ENCODE results near the gene TCEAL4. TPM values are rescaled to one million over a fixed set of nuclear protein-coding genes. Genes with fewer than 3 reads are reported as not detected.
"Not testable (repeated sequence)": the region's sequence is repeated elsewhere in the genome, so short reads cannot be mapped to it uniquely, and the experiment has no call there.

The TCEAL4 gene
- total RNA-seq, 1 donor from 2014 or later = 145 TPM

DNA sequence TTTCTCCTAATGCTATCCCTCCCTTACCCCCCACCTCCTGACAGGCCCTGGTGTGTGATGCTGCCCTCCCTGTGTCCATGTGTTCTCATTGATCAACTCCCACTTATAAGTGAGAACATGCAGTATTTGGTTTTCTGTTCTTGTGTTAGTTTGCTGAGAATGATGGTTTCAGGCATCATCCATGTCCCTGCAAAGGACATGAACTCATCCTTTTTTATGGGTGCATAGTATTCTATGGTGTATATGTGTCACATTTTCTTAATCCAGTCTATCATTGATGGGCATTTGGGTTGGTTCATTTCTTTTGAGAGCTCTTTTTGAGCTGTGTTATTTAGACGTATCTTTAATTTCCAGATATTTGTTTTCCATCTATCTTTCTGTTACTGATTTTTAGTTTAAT lies 7.0 kb downstream of the TCEAL4 start:
- not testable (repeated sequence) for DNase-seq (ENCODE audit: low spot score)

DNA sequence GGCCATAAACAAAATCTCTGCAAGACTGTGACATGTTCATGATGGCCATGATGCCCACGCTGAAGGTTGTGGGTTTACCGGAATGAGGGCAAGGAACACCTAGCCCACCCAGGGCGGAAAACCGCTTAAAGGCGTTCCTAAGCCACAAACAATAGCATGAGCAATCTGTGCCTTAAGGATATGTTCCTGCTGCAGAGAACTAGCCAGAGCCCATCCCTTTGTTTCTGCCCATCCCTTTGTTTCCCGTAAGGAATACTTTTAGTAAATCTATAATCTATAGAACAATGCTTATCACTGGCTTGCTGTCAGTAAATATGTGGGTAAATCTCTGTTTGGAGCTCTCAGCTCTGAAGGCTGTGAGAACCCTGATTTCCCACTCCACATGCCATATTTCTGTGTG lies 9.9 kb downstream of the TCEAL4 start:
- not testable (repeated sequence) for DNase-seq (ENCODE audit: low spot score)

DNA sequence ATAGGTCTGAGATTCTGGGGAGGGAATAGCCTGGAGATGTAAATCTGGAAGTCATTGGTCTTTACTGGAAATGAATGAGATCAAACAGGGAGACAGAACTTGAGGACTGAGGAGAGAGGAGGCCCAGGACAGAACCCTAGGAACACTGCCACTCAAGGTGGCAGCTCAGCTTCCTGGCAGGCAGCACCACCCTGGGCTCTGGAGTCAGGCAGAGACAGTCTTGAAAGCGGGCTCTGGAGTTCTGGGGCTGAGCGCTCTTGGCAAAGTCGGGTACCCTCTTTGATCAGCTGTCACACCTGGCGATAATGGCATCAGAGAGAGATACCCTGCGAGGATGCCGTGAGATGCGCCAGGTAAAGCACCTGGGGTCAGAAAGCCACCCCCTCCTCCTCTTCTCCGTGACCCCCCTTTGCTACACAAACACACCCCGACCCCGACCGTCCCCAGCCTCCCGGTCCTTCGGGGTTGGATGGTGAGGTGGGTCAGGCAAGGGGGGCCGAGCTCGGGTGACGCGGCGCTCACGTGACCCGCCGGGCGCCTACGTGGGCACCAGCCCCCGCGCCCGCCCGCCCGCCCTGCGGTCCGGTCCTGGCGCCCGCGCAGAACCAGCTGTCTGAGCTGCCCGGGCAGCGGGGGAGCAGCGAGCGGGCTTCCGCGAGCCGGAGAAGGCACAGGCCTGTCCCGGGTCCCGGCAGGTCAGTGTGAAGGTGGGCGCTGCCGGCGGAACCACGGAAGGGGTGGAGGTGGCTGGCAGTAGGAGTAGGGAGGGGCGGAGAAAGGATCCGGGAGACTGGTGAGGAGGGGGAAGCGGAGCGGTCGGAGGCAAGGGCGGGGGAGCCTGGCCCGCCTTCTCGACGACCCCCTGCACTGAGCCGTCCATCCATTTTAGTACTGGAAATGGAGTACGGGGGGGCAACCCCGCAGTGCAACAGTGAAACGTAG lies 22.3 kb downstream of the TCEAL4 start, which contains the start of gene TCEAL3:
TCEAL3 (plus strand) TSS at position 600 of the 942 bp plus-strand sequence. CDS start 1,102 bp downstream, outside the sequence.
- DNase-seq (ENCODE audit: low spot score) = peak; percentile 61

DNA sequence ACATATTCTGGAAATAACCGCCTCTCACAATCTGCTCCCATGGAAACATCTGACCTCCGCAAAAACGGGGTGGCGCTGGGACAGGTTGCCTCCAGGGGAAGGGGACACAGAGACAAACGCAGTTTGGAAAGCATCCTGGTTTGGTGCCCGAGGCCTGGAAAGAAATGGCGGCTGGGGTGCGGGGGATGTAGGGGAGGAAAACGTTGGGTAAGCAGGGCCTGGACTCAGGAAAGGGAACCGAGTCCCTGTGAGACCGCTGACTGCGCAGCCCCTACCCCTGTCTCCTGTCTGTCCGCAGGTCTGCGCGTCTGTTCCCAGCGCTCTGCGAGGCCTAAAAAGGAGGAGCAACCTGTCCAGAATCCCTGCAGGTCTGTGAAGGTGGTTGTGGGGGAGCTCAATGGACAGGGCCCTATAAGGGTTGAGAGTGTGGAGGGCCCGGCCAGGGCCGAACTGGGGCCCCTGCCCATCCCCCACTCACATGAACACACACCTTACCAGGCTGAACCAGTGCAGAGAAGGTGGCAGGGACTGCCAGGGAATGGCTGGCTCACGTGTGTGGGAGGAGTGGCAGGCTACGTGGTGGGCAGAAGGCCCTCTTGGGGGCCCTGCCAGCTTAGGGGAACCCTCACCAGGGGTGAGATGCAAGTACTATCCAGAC lies 23.1 kb downstream of the TCEAL4 start:
- DNase-seq (ENCODE audit: low spot score) = no peak

DNA sequence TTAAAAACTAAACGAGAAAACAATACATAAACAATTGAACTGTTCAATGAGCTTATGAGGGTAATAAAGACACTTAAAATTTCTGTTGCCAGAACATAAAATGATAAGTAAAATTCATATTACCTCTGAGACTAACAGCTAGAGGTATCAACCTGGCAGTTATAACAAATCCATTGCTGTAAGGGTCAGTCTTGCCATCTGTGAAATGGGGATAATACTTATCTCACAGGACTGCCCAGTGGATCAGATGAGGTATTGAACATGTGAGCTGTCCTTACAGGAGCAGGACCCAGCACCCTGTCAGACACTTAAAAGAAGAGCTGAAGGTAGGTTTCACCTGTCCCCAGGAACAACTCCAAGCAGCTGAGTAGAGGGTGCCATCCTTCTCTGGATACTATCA lies 25.0 kb downstream of the TCEAL4 start:
- no peak for DNase-seq (ENCODE audit: low spot score)

DNA sequence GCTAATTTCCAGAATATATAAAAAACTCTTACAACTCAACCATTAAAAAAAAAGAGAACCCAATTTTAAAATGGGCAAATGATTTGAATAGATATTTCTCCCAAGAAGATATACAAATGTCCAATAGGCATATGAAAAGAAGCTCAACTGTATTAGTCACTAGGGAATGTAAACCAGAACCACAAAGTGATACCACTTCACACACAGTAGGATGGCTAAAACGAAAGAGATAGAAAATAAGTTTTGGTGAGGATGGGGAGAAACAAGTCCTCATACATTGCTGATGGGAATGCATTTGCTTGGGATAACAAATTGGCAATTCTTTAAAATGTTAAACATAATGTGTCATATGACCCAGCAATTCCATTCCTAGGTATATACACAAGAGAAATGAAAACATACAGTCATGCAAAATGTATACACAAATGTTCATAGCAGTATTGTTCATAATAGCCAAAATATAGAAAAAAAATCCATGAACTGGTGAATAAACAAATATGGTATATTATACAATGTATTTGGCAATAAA lies 28.1 kb downstream of the TCEAL4 start:
- no peak for DNase-seq (ENCODE audit: low spot score)

DNA sequence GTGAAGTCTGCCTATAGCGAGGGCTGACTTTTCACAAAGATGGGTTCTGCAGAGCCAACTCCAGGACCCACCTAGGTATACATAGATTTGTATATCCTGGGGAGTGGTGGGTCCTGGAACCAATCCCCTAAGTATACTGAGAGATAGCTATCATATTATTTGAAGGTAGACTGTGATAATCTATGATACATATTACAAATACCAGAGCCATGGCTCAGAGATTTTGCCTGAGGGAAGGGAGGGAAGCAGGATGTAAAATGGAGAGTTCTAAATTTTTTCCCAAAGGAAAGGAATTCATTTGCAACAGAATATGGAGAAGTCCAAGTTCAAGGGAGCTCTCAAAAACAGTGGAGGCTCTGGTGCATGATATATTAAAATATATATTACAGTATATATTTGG lies 29.7 kb downstream of the TCEAL4 start:
- no peak for DNase-seq (ENCODE audit: low spot score)

DNA sequence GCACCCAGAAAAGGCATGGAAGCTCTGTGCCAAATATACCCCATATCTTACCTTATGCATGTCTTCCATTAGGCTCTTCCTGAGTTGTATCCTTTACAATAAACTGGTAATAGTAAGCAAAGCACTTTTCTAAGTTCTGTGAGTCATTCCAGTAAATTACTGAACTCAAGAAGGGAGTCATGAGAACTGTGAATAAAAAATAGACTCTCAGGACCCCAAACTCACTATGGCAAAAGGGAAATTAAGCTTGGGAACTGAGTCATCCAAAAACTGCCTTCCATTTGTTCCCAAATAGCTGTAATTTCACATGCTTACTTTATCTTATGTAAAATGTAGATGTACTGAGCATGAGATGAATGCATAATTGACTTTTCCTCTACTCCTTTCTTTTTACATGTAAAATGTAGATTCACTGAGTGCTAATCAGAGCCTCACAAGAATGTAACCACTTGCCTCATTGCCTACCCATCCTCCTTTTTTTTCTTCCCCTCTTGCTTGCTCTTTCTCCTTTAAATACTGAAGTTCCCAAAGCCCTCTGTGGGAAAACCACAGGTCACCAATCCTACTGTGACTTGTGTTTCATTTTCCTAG lies 30.6 kb downstream of the TCEAL4 start:
- DNase-seq (ENCODE audit: low spot score) = no peak

DNA sequence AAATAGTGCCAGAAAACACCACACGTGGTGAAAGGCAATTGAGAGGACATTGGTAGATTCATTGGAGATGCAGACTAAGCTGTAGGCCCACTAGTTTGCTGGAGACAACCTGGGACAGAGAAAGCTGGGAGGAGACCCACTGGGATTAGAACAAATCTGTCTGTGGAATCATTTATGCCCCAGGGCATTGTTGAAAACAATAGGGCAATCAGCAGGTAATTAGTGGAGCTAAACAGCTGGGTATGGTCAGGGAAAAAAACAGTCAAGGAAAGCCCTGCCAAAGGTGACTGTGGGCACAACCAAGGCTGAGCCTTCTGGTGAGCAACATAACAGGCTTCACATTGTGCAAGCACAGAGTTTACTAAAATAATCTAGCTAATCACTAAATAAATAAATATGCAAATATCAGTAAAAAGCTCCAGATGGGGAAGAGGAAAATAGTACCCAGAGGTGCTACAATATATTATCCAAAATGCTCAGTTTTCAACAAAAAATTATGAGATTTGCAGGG lies 31.4 kb downstream of the TCEAL4 start:
- DNase-seq (ENCODE audit: low spot score) = no peak

DNA sequence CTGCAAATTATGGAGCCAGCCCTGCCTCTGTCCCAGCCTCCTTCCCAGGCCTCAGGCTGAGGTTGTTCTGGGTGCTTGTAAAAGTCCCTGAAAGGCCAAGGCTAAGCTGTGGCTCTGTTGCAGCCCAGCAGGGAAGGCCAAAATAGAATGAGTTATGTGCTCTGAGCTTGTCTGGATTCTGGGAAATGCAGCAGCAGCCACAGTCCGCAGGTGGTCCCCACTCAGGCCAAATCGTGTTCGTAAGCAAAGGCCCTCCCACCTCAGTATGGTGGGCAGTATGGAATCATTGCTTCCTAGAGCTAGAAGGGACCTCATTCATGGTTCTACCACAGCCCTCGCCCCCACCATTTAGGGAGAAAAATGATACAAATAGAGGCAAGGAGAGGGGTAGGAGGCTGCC lies 38.8 kb downstream of the TCEAL4 start:
- no peak for DNase-seq (ENCODE audit: low spot score)

DNA sequence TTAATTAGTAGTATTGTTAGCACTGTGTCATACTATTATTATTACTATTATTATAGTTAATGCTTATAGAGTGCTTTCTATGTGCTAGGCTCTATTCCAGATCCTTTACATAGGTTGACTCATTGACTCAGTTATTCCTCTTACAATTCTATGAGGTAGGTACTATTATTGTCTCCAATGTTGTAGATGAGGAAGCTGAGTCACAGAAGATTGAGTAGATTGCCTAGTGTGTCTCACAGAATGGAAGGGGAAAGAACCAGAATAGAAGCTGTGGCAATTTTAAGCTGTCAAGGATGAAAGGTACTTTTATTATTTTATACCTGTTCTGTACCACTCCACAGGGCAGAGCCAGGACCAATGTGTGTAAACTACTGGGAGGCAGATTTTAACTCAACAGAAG lies 41.5 kb downstream of the TCEAL4 start:
- no peak for DNase-seq (ENCODE audit: low spot score)

DNA sequence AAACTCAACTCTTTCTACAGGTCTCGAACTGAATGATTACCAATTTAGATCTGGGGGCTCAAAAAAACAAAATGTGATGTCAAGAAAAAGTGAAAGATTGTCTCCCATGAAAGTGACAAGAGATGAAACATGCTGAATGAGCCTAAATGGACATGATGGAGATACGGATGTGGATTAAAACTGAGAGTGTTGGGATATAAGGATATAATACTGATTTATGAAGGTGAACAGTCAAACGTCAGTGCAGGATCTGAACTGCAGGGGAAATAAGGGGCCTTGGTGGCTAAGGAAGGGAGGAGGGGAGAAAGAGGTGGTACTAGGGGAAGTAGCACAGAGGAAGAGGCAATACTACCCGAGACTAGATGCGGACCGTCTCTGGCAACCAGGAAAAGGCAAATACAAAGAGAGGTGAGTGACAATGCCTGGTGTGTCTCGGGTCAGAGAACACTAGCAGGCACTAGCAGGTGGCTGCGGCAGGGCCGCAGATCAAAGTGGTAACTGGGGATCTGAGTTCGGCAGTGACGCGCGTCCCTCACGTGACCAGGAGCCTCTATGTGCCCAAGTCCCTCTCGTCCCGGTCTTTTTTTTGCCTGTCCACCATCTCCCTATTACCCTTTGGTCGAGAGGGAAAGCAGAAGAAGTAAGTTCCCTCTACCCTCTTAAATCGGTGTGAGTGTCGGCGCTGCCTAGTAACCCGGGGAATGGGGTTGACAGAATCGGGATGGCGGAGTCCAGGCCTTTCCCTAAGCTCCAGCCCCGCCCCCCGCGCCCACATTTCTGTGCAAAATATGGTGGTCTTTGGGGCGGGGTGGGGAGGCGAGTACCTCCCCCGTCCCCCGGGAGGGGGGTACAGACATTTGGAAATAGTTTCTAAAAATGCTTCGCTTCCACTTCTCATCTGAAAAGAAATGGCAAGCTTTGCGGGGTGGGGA lies 43.3 kb downstream of the TCEAL4 start, which contains the start of gene TCEAL1:
TCEAL1 (plus strand) TSS at position 590 of the 932 bp plus-strand sequence. CDS start 942 bp downstream, outside the sequence.
- DNase-seq (ENCODE audit: low spot score) = peak; percentile 62

DNA sequence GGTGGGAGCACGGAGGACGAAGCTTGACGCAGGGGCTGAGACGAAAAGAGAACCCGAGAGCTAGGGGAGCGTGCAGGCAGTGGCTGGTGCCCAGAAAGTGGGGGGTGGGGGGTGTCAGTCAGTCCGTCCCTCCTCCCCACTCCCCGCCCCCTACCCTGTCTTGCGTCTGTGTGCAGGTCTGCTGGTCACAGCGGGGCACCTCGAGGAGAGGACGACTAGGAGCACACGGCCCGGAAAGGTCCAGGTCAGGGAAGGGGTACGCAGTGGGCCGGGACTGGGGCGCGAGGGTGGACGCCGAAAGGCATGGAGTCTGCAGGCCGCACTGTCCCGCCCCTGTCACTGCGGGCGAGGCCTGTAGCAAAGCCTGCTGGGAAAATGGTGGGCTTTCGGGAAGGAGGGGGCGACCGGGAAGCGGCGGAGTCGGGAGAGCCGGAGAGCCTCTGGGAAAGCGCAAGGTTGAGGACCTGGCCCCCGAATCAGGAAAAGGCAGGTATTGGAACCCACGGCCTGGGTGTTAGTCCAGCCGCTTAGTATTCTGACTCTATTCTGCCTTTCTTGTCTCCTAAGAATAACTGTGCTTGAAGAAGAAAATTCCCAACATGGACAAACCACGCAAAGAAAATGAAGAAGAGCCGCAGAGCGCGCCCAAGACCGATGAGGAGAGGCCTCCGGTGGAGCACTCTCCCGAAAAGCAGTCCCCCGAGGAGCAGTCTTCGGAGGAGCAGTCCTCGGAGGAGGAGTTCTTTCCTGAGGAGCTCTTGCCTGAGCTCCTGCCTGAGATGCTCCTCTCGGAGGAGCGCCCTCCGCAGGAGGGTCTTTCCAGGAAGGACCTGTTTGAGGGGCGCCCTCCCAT lies 44.2 kb downstream of the TCEAL4 start:
- DNase-seq (ENCODE audit: low spot score) = peak; percentile 73

DNA sequence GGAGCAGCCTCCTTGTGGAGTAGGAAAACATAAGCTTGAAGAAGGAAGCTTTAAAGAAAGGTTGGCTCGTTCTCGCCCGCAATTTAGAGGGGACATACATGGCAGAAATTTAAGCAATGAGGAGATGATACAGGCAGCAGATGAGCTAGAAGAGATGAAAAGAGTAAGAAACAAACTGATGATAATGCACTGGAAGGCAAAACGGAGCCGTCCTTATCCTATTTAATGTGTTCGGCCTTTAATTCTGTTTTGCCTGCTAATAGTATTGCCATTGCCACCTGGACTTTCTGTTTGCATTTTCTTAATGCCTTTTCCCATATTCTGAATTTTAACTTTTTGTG lies 44.8 kb downstream of the TCEAL4 start:
- DNase-seq (ENCODE audit: low spot score) = no peak

DNA sequence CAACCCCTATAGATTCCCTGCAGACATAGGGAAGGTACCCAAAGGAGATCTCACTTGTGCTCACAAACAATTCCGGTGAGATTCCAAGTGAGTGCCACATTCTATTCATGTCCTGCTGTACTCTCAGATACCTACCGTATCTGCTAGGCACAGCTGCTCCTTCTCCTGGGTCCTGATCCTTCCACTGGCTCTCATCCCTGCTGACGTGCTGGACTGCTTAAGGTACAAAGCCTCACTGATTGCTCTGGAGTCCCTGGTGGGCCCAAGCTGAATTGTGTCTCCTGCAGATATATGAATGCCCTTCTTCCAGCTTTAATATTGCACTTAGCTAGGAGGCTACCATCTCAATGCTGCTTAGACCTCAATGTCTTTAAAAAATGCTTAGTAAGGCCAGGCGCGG lies 45.8 kb downstream of the TCEAL4 start:
- DNase-seq (ENCODE audit: low spot score) = no peak

DNA sequence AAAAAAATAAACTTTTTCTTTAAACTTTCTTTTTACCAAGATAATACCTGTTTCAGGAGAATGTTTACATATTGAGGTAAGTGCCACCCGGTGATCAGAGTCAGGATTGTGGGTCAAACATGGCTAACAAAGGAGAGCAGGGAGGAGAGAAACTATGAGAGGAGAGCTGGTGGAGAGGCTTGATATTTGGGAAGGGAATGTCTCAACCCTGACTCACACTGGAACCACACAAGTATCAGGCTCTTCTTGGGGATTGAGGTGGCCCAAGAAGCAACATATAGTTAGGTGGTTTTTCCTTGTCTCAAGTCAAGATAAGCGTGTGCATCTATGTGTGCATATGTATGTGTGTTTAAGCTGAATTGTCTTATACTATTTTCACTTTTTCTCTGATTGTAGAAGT lies 50.1 kb downstream of the TCEAL4 start:
- no peak for DNase-seq (ENCODE audit: low spot score)
